Mesothelial cell of epicardium (in vitro differentiated cells): Measurements from ENCODE around the gene CYBC1. TPM values are rescaled to one million over a fixed set of nuclear protein-coding genes. Genes with fewer than 3 reads are reported as not detected.
"Not testable (repeated sequence)": the region's sequence is repeated elsewhere in the genome, so short reads cannot be mapped to it uniquely, and the experiment has no call there.

ENCODE experiments used
- DNase-seq, 2 experiments: peaks; one replicate each; pipeline ENCODE4 v3.0.0; 2021; ENCODE audit warnings: low spot score in 2 of 2; ENCODE audit not compliant: unreplicated experiment in 2 of 2
- H3K27ac Mint-ChIP-seq: 2 replicates; pipeline ENCODE4 v1.8.0; 2021; ENCODE audit warnings: mixed read lengths
- H3K27me3 Mint-ChIP-seq: 2 replicates; pipeline ENCODE4 v1.8.0; 2021; ENCODE audit warnings: low read depth, mixed read lengths
- H3K36me3 Mint-ChIP-seq: 2 replicates; pipeline ENCODE4 v1.8.0; 2021; ENCODE audit warnings: mixed read lengths
- H3K4me1 Mint-ChIP-seq: 2 replicates; pipeline ENCODE4 v1.8.0; 2021; ENCODE audit warnings: mixed read lengths
- H3K4me3 Mint-ChIP-seq: 2 replicates; pipeline ENCODE4 v1.8.0; 2021; ENCODE audit warnings: mild to moderate bottlenecking, moderate library complexity, mixed read lengths
- H3K9me3 Mint-ChIP-seq: 2 replicates; pipeline ENCODE4 v1.8.0; 2021; ENCODE audit warnings: mixed read lengths
- CTCF ChIP-seq: fragments of 200-600 bp; sonication (generic); IDR thresholded peaks from one replicate; pipeline ENCODE4 v1.5.0; 2021; ENCODE audit warnings: antibody characterized with exemption; ENCODE audit not compliant: unreplicated experiment
- total RNA-seq: library from RNA; stranded (reverse); gene quantifications from 3 replicates; pipeline ENCODE4 v1.2.1, GENCODE V29; 2021

The CYBC1 gene
- total RNA-seq, 1 donor from 2014 or later: 86.7 TPM

- Mint-ChIP-seq H3K9me3 (no peaks in the 10 kb centered on the region), H3K36me3 (peaks cover 39% of the 10 kb centered on the region), H3K4me3 (no peak overlapping the region), H3K4me1 (peaks cover 4% of the 10 kb centered on the region), H3K27me3 (no peaks in the 10 kb centered on the region), H3K27ac (no peak overlapping the region)
- no peak for TF ChIP-seq CTCF
- DNase-seq: no peak
Observed at GRCh38 chr17:82463925-82464566, 13.5 kb upstream of the CYBC1 start.

GRCh38 chr17:82463391-82463790, 12.8 kb upstream of the CYBC1 start:
- no peak overlapping the region for H3K4me3 Mint-ChIP-seq
- no peak overlapping the region for H3K27ac Mint-ChIP-seq
- no peak for DNase-seq
- H3K27me3 Mint-ChIP-seq: no peaks in the 10 kb centered on the region
- no peaks in the 10 kb centered on the region for H3K9me3 Mint-ChIP-seq
- TF ChIP-seq CTCF: no peak
- peaks cover 33% of the 10 kb centered on the region for H3K36me3 Mint-ChIP-seq
- H3K4me1 Mint-ChIP-seq: peaks cover 4% of the 10 kb centered on the region

- H3K27me3 Mint-ChIP-seq: no peaks in the 10 kb centered on the region
- no peak for DNase-seq
- no peaks in the 10 kb centered on the region for H3K9me3 Mint-ChIP-seq
- peaks cover 14% of the 10 kb centered on the region for H3K4me1 Mint-ChIP-seq
- H3K4me3 Mint-ChIP-seq: no peak overlapping the region
- H3K27ac Mint-ChIP-seq: no peak overlapping the region
- TF ChIP-seq CTCF: no peak
- peaks cover 31% of the 10 kb centered on the region for H3K36me3 Mint-ChIP-seq
Observed at GRCh38 chr17:82461827-82462524, 11.4 kb upstream of the CYBC1 start.

GRCh38 chr17:82459936-82460335, 9.4 kb upstream of the CYBC1 start:
- Mint-ChIP-seq H3K27ac (peak overlapping the region; percentile 16), H3K4me3 (peak overlapping the region; percentile 95), H3K4me1 (peaks cover 16% of the 10 kb centered on the region), H3K36me3 (peaks cover 27% of the 10 kb centered on the region)
- not testable (repeated sequence) for H3K9me3 Mint-ChIP-seq, H3K27me3 Mint-ChIP-seq, DNase-seq

GRCh38 chr17:82458885-82459424, 8.4 kb upstream of the CYBC1 start:
- Mint-ChIP-seq H3K9me3 (no peaks in the 10 kb centered on the region), H3K4me3 (peak overlapping the region; percentile 95), H3K4me1 (peaks cover 16% of the 10 kb centered on the region), H3K36me3 (peaks cover 18% of the 10 kb centered on the region), H3K27me3 (no peaks in the 10 kb centered on the region), H3K27ac (peak overlapping the region; percentile 95)
- TF ChIP-seq CTCF: no peak
- no peak for DNase-seq
